Endothelial cell of umbilical vein (primary cell): ENCODE data around the gene PLB1.

Source experiments
- CTCF ChIP-seq, 2 donors: IDR thresholded peaks; 1 replicate in 1 of 2; 2 replicates in 1 of 2; pipeline ENCODE4 v1.5.1; 2011; ENCODE audit warnings: low read length in 2 of 2, mild to moderate bottlenecking in 2 of 2, moderate library complexity in 2 of 2, control low read depth in 1 of 2, inconsistent platforms in 1 of 2, low read depth in 1 of 2; ENCODE audit not compliant: insufficient read depth in 1 of 2; ENCODE audit errors: extremely low read depth in 1 of 2
- EZH2 ChIP-seq: IDR thresholded peaks from 2 replicates; pipeline ENCODE4 v1.6.1; 2012; ENCODE audit warnings: borderline replicate concordance, low read depth, mild to moderate bottlenecking, moderate library complexity, low read length, inconsistent platforms; ENCODE audit not compliant: severe bottlenecking
- FOS ChIP-seq: IDR thresholded peaks from 2 replicates; pipeline ENCODE4 v1.6.1; 2011; ENCODE audit warnings: mild to moderate bottlenecking, low read length, moderate library complexity, borderline replicate concordance; ENCODE audit not compliant: insufficient read depth
- MAX ChIP-seq: IDR thresholded peaks from 2 replicates; pipeline ENCODE4 v1.6.1; 2011; ENCODE audit not compliant: insufficient read depth, insufficient read length
- POLR2A ChIP-seq: IDR thresholded peaks from 2 replicates; pipeline ENCODE4 v1.6.1; 2012; ENCODE audit warnings: low read depth, mild to moderate bottlenecking, control low read depth, low read length
- POLR2AphosphoS5 ChIP-seq: IDR thresholded peaks from 2 replicates; pipeline ENCODE4 v1.6.1; 2012; ENCODE audit warnings: low read depth, mild to moderate bottlenecking, control low read depth, low read length, moderate library complexity; ENCODE audit not compliant: insufficient read depth

GRCh38 chr2:28495551-28496250 lies at the start of gene PLB1:
- TF ChIP-seq FOS, result no peak
- TF ChIP-seq POLR2A, result no peak
- TF ChIP-seq MAX, result no peak
- TF ChIP-seq POLR2AphosphoS5, result no peak
- no peak for TF ChIP-seq CTCF (IDR thresholded peaks at IDR 0.05; ENCODE audit: extremely low read depth in 1 of 2, insufficient read depth in 1 of 2, low read depth in 1 of 2, low read length in 2 of 2)
- no peak for TF ChIP-seq EZH2
